NCI-H526 treated with DMSO at 0.1 percent for 48 hours (cell line): ENCODE results near the gene HSPB2.
"Not testable (repeated sequence)": the region's sequence is repeated elsewhere in the genome, so short reads cannot be mapped to it uniquely, and the experiment has no call there.

Experiments used
- DNase-seq: peaks from one replicate; lab custom pipeline; 2025; lab: John Stamatoyannopoulos, UW

HSPB2 gene, protein sequence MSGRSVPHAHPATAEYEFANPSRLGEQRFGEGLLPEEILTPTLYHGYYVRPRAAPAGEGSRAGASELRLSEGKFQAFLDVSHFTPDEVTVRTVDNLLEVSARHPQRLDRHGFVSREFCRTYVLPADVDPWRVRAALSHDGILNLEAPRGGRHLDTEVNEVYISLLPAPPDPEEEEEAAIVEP

DNA sequence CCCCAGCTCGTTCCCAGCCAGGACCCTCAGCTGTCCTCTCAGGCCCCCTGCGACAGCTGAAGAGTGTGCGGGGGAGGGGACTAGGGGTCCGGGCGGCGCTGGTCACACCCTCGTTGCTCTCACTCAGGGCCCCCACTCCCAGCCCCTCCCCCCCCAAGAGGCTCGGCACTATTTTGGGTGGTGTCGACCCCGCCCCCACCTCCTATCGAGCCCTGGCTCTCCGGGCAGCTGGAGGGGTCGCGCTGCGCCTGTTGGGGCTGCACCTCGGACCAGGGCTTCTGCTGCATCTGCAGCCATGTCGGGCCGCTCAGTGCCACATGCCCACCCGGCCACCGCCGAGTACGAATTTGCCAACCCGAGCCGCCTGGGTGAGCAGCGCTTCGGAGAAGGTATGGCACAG lies at the start of gene HSPB2:
Gene HSPB2 (plus strand): TSS at position 200 of the 400 bp plus-strand sequence. CDS start 96 bp downstream, at position 296.
- no peak for DNase-seq

DNA sequence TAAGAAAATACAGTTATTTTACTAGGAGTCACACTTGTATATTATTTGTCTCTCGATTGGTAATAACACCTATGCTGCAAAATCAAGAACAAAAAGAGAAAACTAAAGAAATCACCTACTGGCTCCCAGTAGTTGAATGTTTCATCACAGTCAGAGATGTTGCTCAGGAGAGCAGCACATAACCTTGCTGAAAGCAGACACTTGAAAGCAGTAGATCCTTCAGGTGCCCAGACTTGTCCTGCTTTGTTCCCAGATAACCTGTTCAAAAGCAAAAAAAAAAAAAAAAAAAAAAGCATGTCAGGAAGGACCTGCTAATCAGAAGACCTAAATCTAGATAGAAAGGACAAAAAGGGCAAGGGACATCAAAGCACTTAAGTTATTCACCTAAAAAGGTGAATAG lies 42.4 kb upstream of the HSPB2 start:
- DNase-seq = no peak

DNA sequence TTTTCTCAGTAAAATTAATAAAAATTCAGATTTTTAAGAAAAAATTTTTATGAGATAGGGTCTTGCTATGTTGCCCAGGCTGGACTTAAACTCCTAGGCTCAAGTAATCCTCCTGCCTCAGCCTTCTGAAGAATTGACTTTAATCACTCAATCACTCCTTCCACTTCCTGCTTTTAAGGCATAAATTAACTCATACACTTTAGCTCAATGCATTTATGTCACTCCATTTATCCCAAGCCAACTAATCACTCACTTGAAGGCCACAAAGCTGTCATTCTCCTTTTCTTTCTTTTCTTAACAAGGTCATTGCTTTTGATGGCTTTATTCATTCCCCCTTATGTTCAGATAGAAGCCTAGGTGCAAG lies 42.0 kb upstream of the HSPB2 start:
- no peak for DNase-seq

DNA sequence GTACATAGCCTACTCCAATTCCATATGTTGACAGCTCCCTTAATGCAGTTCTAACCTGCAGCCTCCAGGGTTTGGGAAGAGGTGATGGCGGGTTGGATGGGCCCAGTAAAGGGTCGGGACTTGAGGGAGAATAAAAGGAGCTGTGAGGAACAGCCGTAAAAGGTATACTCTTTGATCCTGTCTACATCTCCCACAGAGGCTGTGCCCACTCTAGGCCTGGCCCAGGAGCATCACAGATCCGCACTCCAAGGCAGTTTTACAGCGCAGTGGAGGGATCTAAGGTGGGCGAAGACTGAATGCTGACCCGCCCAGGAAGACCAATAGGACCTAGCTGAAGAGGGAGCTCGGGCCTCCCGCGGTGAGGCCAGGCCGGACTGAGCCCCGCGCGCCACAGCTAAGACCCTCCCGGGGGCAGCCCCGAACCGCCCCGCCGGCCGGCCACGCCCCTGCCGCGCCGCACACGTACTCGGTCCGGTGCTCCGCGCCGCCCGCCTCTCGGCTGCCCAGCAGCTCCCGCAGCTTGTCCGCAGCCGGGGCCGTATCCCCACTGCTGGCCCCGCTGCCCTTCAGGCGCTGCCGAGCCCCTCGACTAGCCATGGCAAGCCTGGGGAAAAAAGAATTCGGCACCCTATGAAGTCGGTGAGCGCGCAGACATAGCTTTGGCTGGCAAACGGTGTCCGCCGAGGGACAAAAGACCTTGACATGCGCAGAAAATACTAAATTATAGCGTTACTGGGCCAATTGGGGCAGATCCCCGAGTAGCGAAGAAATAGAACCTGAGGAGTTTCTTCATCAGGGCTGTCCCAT lies 41.4 kb upstream of the HSPB2 start, which contains the start of gene ALG9:
Gene ALG9 (minus strand): TSS at position 696 of the 807 bp plus-strand sequence. CDS start 99 bp downstream, at position 597.
- DNase-seq = peak; percentile 95

DNA sequence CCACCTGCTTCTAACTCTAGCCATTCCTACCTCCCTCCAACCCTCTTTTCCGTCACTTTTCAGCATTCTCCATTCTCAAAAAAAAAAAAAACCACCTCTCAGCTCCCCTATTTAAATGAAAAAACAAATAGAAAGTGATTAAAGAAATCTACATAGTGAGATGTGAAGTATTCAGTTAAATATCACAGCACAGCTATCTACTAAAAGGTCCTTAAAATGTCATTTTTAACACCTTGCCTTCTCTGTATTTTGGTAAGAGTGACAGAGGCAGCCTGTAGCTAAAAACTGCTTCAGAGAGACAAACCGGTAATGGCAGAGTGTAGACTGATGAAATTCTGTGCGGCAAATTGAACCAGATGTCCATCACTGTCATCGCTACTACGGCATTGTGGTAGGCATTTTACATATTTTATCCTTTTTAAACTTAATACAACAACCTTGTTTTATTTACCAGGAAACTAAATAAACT lies 40.8 kb upstream of the HSPB2 start:
- peak; percentile 69 for DNase-seq

DNA sequence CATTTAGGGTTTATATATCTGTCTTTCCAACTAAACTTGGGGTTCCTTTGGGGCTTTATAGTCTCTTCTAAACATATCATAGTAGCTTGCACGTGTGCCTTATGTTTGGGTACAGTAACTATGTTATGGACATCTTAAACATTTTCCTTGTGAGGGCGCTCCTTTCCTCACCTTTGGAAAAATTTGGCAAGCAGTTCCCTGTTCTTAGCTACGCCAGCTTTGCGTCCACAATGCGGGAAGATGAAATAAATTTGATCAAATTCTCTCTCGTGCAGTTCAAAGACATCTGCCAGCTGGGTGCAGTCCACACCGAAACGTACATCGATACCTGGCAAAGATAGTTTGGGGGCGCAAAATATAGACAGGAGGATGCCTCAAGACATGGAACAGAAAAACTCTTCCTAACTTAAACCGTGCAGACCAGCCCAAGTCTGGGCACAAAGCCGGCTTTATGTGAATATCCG lies 34.1 kb upstream of the HSPB2 start:
- DNase-seq = peak; percentile 94

DNA sequence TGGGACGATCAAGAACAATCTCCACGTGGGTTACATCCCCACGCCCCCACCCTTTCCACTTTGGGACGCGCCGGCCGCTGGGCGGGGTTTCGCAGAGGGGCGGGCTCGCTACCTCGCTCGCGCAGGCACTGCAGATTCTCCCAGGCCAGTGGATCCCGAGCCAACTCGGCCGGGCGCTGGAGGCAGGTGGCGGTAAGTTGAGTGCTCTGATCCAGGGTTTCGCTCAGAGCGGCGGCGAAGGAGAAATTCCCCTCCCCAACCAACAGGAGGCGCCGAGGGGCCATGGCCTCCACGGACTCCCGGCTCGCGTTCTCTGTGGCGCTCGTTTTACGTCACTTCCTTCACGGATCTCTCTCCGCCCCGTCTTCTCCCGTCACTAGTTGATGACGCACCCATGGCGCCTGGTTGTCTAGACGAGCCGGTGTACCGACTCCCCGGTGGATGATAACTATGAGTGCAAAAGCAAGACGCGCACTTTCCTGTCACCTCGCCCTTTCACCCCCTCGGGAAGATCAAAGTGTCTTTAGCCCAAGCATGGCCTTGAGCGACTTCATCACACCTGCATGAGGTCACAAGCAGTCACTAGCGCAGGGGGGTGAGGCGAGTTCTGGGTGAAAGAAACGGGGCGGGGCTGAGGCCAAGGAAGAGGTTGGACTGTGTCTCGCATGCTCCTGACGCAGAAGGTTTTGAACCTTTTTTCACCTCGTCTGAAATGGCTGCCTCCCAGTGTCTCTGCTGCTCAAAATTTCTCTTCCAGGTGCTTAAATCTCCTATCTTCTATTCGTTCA lies 33.5 kb upstream of the HSPB2 start, which contains the start of the genes CFAP68 and FDXACB1:
Gene CFAP68 (plus strand): TSS at position 693 of the 788 bp plus-strand sequence. CDS start 20 bp downstream, at position 713.
Gene FDXACB1 (minus strand): TSS at position 317 of the 788 bp plus-strand sequence. CDS start 33 bp downstream, at position 284.
- peak; percentile 100 for DNase-seq

DNA sequence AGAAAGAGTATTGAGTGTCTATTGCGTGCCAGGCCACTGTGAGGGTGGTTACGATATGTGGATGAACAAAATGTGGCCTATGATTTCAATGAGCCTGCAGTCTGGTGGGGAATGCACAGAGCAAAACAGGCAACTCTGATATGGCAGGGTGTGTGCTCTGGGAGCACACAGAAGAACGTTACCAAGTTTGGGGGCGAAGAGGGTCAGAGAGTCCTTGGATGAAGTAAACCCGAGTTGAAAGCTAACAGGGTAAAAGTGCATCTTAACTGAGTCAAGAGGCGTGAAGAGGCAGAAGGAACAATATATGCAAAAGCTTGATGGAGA lies 32.9 kb upstream of the HSPB2 start:
- DNase-seq = no peak

DNA sequence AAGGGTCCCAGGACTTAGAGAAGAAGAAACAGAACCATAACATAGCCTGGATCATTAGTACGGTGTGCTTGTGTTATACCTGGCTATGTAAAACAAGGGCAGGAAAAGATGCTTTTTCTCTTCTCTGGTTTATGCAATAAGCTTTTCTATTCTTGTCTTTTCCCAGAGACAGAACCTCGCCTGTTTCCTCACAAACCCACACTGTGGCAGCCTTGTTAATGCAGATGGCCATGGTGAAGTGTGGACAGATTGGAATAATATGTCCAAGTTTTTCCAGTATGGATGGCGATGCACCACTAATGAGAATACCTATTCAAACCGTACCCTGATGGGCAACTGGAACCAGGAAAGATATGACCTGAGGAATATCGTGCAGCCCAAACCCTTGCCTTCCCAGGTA lies 30.3 kb upstream of the HSPB2 start:
- DNase-seq = no peak

DNA sequence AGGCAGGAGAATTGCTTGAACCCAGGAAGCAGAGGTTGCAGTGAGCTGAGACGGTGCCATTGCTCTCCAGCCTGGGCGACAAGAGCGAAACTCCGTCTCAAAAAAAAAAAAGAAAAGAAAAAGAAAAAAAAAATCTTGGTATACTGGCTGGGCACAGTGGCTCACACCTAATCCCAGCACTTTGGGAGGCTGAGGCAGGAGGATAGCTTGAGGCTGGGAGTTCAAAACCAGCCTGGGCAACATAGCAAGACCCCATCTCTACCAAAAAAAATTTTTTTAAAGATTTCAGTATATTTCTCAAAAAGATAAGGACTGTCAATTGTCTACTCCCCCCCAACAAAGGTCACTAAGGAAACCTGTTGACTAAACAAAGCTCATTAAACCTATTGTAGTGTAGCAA lies 27.5 kb upstream of the HSPB2 start:
- DNase-seq = not testable (repeated sequence)

DNA sequence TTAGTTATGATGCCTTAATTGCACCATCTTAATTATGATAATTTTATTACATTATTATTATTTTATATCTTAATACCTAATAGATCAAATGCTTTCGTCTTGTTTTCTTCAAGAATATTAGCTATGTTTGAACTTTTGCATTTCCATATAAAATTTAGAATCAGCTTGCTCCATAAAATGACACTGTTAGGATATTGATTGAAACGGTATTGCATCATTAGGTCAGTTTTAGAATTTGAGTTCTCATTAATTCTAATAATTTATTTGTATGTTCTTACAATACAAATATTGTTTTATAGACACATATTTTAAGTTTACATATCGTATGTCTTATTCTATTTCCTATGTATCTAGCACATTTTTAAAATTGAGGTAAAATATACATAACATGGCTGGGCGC lies 26.5 kb upstream of the HSPB2 start:
- no peak for DNase-seq

DNA sequence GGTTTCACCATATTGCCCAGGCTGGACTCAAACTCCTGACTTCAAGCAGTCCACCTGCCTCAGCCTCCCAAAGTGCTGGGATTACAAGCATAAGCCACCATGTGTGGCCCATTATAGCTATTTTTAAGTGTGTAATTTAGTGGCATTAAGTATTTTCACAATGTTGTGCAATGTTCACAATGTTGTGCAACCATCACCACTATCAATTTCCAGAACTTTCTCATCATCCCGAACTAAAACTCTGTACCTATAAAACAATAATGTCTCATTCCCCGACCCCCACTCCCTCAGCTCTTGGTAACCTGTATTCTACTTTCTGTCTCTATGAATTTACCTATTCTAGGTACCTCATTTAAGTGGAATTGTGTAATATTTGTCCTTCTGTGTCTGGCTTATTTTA lies 25.7 kb upstream of the HSPB2 start:
- no peak for DNase-seq

DNA sequence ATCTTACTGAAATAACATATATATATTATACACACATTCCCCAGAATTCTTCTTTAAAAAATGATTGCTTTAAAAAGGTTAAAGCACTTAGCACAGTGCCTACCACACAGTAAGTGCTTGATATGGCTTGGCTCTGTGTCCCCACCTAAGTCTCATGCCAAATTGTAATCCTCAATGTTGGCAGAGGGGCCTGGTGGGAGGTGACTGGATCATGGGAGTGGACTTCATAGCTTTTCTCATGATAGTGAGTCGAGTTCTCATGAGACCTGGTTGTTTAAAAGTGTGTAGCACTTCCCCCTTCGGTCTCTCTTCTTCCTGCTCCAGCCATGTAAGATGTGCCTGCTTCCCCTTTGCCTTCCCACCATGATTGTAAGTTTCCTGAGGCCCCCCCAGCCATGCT lies 7.1 kb upstream of the HSPB2 start:
- DNase-seq = no peak

DNA sequence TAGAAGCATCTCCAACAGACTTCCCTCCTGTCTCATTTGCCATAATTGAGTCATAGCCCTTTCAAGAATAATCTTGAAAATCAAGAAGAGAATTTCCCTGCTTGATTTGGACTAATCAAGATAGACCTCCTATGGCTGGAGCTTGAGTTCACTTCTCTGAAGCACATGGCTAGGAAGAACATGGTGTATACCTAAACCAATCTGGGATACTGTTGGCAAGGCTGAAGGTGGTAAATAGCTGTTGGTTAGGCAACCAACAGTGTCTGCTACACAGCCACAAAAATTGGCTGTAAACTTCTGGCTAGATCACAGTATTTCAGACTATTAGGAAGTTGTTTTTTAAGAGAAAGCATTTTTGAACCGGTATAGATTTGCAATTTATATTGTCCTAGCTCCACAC lies 5.9 kb upstream of the HSPB2 start:
- no peak for DNase-seq

DNA sequence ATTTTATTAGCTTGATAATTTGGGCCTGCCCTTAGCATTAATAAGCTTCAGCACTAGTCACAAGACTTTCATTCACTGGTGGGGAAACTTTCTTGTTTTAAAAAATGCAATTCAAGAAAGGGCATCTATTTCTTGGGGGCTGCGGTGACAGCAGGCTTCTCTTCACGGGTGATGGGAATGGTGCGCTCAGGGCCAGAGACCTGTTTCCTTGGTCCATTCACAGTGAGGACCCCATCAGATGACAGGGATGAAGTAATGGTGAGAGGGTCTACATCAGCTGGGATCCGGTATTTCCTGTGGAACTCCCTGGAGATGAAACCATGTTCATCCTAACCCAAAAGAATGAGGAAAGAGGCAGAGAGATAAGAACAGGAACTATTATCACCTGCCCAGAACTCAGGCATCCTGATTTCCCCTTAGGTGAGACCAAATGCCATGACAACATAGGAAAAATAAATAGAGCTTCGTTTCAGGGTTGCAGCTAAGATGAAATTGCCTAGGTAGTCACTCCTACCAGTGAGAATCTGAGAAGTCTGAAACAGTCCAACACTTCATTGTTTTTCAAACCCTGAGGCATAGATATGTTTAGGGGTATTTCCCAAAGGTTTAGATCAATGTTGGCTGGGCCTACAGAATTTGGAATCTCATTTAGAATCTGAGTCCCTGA lies 3.8 kb upstream of the HSPB2 start:
- DNase-seq = no peak

DNA sequence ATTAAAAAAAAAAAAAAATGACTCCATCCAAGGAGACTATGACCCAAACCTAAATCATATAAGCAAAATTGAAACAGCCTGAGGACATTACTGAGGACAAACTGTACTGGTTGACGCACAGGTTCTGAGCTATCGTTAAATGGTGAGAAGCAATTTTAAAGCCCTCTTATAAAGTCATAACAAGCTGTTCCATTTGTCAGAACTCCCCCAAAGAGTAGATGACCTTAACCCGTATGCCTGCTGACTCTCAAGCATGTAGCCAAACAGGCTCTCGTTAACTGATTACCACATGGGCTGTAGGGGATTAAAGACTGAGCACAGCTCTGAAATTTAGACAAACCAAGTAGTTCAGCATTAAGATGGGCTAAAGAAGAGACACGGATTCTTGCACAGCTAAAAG lies 3.2 kb upstream of the HSPB2 start:
- no peak for DNase-seq

DNA sequence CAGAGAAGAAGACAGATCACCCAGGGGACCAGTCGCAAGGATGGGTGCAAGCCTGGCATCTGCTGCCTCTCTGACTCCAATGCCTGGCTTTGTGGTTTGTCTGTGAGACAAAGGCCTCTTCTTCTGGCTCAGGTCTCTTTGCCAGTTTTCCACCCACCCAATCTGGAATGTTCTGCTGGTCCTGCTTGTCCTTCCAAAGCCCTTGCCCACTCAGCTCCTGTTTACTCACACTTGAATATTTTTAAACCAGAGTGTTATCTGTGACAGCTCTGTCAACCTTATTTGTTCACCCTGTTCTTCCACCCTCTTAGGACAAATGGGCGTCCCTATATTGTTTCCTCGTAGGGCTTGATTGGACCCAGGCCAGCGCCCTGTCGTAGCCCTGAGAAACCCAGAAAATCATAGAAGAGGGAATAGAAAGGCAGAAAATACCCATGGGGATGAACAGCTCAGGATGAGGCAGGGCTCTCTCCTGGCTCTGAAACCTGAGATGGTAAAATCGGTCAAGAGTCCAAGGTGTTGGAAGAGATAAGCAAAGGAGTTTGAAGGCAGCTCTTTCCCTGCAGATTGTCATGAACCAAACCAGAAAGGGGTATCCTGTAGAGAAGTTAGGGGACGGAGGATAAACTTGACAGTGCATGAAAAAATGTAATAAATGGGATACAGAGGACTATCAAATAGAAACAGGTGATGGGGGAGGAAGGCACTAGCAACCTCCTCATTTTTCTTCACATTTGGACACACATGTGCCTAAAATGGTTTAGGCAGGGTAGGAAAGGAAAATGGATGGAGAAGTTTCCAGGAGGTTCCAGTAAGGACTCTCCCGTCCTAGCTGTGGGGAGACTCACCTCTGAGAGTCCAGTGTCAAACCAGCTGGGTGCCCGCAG lies 1.6 kb upstream of the HSPB2 start:
- no peak for DNase-seq

DNA sequence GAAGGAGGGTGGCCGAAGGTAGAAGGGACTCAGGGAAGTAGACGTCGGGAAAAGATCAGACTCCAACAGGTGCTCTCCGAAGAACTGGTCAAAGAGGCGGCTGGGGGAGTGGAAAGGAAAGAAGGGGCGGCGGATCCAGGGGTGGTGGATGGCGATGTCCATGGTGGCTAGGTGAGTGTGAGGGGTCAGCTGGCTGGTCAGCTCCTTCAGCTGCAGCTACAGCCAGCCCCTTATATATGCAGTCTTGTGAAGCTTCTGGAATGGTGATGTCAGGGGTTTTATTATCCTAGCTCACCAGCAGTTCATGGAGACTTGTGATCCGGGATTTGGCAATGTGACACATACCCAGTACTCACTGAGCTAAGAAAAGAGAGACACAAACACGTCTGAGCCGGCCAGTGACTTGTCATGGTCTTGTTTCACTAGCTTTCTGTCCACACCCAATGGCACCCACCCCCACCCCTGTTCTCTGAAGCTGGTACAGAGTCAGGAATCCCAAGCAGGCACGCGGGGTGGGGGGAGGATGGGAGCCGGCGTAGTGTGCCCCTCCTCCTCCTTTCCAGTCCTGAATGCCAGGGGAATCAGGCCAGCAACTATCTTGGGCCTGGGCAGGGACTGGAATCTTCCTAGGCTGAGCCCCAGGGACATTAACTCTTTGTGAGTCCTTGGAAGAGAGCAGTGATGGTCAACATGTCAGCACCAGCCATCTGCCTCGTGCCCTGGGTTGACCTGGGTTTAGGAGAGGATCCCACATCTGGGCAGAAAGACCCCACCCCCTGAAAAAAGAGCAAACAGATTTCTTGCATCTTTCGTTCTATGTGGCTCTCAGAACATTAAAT lies 752 bp upstream of the HSPB2 start, which contains the start of gene CRYAB:
Gene CRYAB (minus strand): TSS at position 208 of the 839 bp plus-strand sequence. CDS start 46 bp downstream, at position 162.
- DNase-seq = no peak

DNA sequence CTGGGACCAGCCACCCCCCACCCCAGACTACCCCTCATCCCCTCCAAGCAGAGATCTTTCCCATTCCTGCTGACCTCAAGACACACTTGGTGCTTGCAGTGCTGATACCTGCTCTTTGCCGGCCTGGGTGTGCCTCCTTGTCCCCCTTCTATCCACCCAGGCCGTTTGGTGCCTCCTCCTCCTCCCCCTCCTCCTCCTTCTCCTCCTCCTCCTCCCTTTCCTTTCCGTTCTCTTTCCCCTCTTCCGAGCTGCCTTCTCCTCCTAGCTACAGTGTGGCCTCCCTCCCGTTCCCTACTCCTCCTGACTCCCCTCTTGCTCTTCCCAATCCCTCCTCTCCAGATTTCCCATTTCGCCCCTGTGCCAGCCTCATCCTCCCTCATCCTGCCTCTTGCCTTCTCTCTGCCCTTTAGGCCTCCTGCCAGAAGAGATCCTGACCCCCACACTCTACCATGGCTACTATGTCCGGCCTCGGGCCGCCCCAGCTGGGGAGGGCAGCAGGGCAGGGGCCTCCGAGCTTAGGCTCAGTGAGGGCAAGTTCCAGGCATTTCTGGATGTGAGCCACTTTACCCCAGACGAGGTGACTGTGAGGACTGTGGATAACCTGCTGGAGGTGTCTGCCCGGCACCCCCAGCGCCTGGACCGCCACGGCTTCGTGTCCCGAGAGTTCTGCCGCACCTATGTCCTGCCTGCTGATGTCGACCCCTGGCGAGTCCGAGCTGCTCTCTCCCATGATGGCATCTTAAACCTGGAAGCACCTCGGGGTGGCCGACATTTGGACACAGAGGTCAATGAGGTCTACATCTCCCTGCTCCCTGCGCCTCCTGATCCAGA lies 712 bp downstream of the HSPB2 start:
- DNase-seq = no peak
